ENCODE data around the gene MIPOL1. TPM values are rescaled to one million over a fixed set of nuclear protein-coding genes. Genes with fewer than 3 reads are reported as not detected.

MIPOL1 gene
- total and polyA plus RNA-seq, 2 experiments from 2014 or later, result 16.6 to 24.8 TPM

DNA sequence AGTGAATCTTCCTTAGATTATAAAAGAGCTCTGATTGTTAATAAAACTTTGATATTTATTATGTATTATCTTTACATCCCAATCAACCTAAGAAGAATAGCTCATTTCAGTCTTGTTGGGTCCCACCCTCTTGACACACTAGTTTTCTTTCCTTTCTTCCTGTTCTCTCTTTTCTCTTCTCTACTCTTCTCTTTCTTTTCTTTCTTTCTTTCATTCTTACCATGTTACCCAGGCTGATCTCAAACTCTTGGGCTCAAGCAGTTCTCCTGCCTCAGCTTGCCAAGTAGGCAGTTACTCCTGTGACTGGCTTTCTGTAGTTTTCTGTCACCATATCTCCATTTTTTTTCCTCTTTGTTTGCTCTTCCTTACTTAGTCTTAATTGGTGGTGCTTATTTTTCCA, 177.8 kb downstream of the MIPOL1 start:
- H3K4me2 ChIP-seq, result no peak overlapping the region

More for the DNA sequence above, 177.8 kb downstream of the MIPOL1 start:
- Mint-ChIP-seq H3K27me3 (ENCODE audit: insufficient read depth, low read depth, poor library complexity) (no peaks in the 10 kb centered on the region), H3K27ac (no peak overlapping the region), H3K36me3 (ENCODE audit: low read depth) (no peaks in the 10 kb centered on the region), H3K4me1 (peaks cover 9% of the 10 kb centered on the region; the same call in 2 of the 3 replicates), H3K4me3 (no peak overlapping the region), H3K9me3 (0 out of 3 replicates have a peak, but pooled peaks cover 2% of the 10 kb centered on the region)
- peaks cover 9% of the 10 kb centered on the region; the same call in 1 of the 2 replicates for H3K4me1 ChIP-seq (ENCODE audit: insufficient read depth)
- no peak overlapping the region for H2AFZ ChIP-seq
- no peaks in the 10 kb centered on the region for H3F3A ChIP-seq (replicated peaks; ENCODE audit: low read depth)
- no peaks in the 10 kb centered on the region for H3K79me2 ChIP-seq (replicated peaks; ENCODE audit: insufficient read depth)
- H4K20me1 ChIP-seq (replicated peaks; ENCODE audit: insufficient read depth), result no peaks in the 10 kb centered on the region
- TF ChIP-seq, protein P1, sequence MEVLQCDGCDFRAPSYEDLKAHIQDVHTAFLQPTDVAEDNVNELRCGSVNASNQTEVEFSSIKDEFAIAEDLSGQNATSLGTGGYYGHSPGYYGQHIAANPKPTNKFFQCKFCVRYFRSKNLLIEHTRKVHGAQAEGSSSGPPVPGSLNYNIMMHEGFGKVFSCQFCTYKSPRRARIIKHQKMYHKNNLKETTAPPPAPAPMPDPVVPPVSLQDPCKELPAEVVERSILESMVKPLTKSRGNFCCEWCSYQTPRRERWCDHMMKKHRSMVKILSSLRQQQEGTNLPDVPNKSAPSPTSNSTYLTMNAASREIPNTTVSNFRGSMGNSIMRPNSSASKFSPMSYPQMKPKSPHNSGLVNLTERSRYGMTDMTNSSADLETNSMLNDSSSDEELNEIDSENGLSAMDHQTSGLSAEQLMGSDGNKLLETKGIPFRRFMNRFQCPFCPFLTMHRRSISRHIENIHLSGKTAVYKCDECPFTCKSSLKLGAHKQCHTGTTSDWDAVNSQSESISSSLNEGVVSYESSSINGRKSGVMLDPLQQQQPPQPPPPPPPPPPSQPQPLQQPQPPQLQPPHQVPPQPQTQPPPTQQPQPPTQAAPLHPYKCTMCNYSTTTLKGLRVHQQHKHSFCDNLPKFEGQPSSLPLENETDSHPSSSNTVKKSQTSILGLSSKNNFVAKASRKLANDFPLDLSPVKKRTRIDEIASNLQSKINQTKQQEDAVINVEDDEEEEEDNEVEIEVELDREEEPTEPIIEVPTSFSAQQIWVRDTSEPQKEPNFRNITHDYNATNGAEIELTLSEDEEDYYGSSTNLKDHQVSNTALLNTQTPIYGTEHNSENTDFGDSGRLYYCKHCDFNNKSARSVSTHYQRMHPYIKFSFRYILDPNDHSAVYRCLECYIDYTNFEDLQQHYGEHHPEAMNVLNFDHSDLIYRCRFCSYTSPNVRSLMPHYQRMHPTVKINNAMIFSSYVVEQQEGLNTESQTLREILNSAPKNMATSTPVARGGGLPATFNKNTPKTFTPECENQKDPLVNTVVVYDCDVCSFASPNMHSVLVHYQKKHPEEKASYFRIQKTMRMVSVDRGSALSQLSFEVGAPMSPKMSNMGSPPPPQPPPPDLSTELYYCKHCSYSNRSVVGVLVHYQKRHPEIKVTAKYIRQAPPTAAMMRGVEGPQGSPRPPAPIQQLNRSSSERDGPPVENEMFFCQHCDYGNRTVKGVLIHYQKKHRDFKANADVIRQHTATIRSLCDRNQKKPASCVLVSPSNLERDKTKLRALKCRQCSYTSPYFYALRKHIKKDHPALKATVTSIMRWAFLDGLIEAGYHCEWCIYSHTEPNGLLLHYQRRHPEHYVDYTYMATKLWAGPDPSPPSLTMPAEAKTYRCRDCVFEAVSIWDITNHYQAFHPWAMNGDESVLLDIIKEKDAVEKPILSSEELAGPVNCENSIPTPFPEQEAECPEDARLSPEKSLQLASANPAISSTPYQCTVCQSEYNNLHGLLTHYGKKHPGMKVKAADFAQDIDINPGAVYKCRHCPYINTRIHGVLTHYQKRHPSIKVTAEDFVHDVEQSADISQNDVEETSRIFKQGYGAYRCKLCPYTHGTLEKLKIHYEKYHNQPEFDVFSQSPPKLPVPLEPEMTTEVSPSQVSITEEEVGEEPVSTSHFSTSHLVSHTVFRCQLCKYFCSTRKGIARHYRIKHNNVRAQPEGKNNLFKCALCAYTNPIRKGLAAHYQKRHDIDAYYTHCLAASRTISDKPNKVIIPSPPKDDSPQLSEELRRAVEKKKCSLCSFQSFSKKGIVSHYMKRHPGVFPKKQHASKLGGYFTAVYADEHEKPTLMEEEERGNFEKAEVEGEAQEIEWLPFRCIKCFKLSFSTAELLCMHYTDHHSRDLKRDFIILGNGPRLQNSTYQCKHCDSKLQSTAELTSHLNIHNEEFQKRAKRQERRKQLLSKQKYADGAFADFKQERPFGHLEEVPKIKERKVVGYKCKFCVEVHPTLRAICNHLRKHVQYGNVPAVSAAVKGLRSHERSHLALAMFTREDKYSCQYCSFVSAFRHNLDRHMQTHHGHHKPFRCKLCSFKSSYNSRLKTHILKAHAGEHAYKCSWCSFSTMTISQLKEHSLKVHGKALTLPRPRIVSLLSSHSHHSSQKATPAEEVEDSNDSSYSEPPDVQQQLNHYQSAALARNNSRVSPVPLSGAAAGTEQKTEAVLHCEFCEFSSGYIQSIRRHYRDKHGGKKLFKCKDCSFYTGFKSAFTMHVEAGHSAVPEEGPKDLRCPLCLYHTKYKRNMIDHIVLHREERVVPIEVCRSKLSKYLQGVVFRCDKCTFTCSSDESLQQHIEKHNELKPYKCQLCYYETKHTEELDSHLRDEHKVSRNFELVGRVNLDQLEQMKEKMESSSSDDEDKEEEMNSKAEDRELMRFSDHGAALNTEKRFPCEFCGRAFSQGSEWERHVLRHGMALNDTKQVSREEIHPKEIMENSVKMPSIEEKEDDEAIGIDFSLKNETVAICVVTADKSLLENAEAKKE (CRISPR knock-in tag; IDR thresholded peaks at IDR 0.05), result no peak
- TF ChIP-seq EZH2 (IDR thresholded peaks at IDR 0.05; ENCODE audit: low read depth, unreplicated experiment), result no peak
- no peaks in the 10 kb centered on the region for H3K27me3 ChIP-seq (ENCODE audit: insufficient read depth)
- no peaks in the 10 kb centered on the region for H3K9me2 ChIP-seq (ENCODE audit: insufficient read depth)
- H3K27ac ChIP-seq (ENCODE audit: low read depth), result no peak overlapping the region
- no peak overlapping the region for H3K4me3 ChIP-seq
- ATAC-seq (no peak), DNase-seq (ENCODE audit: low spot score) (no peak)
- H3K36me3 ChIP-seq (ENCODE audit: insufficient read depth), result no peaks in the 10 kb centered on the region

Data from GM23338 (cell line).